ENCODE data around the gene KCNK10. TPM values are rescaled to one million over a fixed set of nuclear protein-coding genes. Genes with fewer than 3 reads are reported as not detected.

The KCNK10 gene
- total and polyA plus RNA-seq, 2 donors (not counting 1 experiment from before 2014, with no cell fraction given), result 0.20 TPM; not detected in 1

DNA sequence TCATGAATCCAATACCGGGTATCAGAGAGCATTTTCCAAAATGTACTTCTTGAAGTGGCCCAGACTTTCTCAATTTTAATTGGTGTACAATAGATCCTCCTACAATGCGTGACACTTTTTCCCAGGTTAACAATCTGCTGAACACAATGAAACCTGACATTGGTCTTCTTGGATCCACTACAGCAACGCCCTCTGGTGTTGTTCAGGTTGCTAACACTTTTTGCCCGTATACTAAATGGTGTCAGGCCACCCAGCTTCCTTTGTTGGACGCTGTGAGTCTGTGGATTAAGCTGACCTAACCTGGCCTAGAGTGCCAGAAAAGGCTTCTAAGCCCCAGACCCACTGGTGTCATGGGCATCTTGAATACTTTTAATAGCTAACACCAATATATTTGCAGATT, 89.2 kb downstream of the KCNK10 start:
- Histone ChIP-seq H3K9ac (ENCODE audit: low read length) (no peak overlapping the region), H3K79me2 (ENCODE audit: control insufficient read depth, insufficient read depth, low read length) (no peaks in the 10 kb centered on the region), H2AFZ (ENCODE audit: insufficient read depth, low read depth, low read length, poor library complexity, severe bottlenecking) (no peak overlapping the region), H3K27ac (ENCODE audit: low read length in 2 of 2) (no peak overlapping the region), H3K4me3 (ENCODE audit: control extremely low read depth in 1 of 5, extremely low read depth in 1 of 5, insufficient read depth in 1 of 5, low read depth in 2 of 5, low read length in 4 of 5) (no peak overlapping the region), H3K36me3 (replicated peaks in 1 of 2; ENCODE audit: control extremely low read depth in 1 of 2, control insufficient read depth in 1 of 2, extremely low read depth in 1 of 2, insufficient read depth in 2 of 2, low read length in 1 of 2) (no peaks in the 10 kb centered on the region), H3K9me3 (ENCODE audit: control extremely low read depth in 1 of 3, control insufficient read depth in 2 of 3, insufficient read depth in 1 of 3, low read length in 2 of 3) (no peaks in the 10 kb centered on the region), H4K20me1 (ENCODE audit: control insufficient read depth, insufficient read depth, low read length, poor library complexity, severe bottlenecking) (no peaks in the 10 kb centered on the region), H3K4me1 (ENCODE audit: control insufficient read depth in 2 of 2, insufficient read depth in 2 of 2, low read length in 2 of 2) (no peaks in the 10 kb centered on the region), H3K27me3 (replicated peaks in 1 of 4; ENCODE audit: control extremely low read depth in 1 of 4, control insufficient read depth in 3 of 4, insufficient read depth in 4 of 4, low read length in 3 of 4) (peaks cover 0 to 3% (median 0%) of the 10 kb centered on the region in 4 experiments), H3K4me2 (replicated peaks; ENCODE audit: low read depth, low read length, poor library complexity, severe bottlenecking) (no peak overlapping the region)
- WGBS (ENCODE audit: insufficient coverage), result 94% methylated on average over 5 of the region's 5 CpGs
- peaks cover 17% of the 10 kb centered on the region for H3K27me3 Mint-ChIP-seq
- no peaks in the 10 kb centered on the region for H3K4me1 Mint-ChIP-seq
- no peak overlapping the region for H3K27ac Mint-ChIP-seq
- ATAC-seq (ENCODE audit: low read depth) (no peak), DNase-seq (peak; percentile 9)
- intact Hi-C loops (cut with micrococcal nuclease), result loop anchor here (1.0 kb wide), 2 partner anchors 45 to 289 kb away; no protein-coding TSS in a partner anchor
- no peaks in the 10 kb centered on the region for H3K9me3 Mint-ChIP-seq (ENCODE audit: insufficient read depth)
- ChIA-PET POLR2A (no interaction called here), CTCF (interaction anchor here (1.2 to 7.1 kb wide), 6 partner anchors 9 to 289 kb away, joined by 4 to 87 read pairs (median 8); no protein-coding TSS in a partner anchor)
- TF ChIP-seq EZH2 (IDR thresholded peaks at IDR 0.05; ENCODE audit: borderline replicate concordance, insufficient read depth, low read depth, low read length, poor library complexity, severe bottlenecking), result no peak
- TF ChIP-seq CTCF (IDR thresholded peaks at IDR 0.05), result peak; percentile 31
- no peak overlapping the region for H3K4me3 Mint-ChIP-seq

DNA sequence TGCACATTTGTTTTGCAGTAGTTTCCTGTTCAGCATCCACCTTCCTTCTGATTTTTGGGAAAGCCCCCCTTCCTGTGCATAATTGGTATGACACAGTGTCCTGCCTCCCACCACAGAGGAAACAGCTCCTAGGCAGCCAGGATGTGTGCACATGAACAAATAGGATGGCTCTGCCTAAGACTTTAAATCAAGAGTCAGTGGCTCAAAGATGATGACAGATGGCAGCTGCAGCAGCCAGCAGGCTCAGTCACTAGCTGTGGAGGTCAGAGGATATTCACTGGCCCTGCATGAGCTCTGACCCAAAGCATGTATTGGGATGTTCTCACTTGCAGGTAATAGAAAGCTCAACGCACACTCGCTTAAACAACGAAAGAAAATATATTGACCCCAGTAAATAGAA, 90.3 kb downstream of the KCNK10 start:
- H3K4me1 Mint-ChIP-seq, result no peaks in the 10 kb centered on the region
- no peak overlapping the region for H3K9ac ChIP-seq (ENCODE audit: low read length)
- peaks cover 17% of the 10 kb centered on the region for H3K27me3 Mint-ChIP-seq
- H3K36me3 ChIP-seq (replicated peaks in 1 of 2; ENCODE audit: control extremely low read depth in 1 of 2, control insufficient read depth in 1 of 2, extremely low read depth in 1 of 2, insufficient read depth in 2 of 2, low read length in 1 of 2), result no peaks in the 10 kb centered on the region
- CTCF ChIA-PET, result interaction anchor here (0.6 to 7.1 kb wide), 4 partner anchors 10 to 287 kb away, joined by 3 to 87 read pairs (median 14); no protein-coding TSS in a partner anchor
- H2AFZ ChIP-seq (ENCODE audit: insufficient read depth, low read depth, low read length, poor library complexity, severe bottlenecking), result no peak overlapping the region
- no peak overlapping the region for H3K27ac Mint-ChIP-seq
- TF ChIP-seq EZH2 (IDR thresholded peaks at IDR 0.05; ENCODE audit: borderline replicate concordance, insufficient read depth, low read depth, low read length, poor library complexity, severe bottlenecking) (no peak), CTCF (IDR thresholded peaks at IDR 0.05) (no peak)
- no CpG with 5 or more reads among the region's 3 CpGs for WGBS (ENCODE audit: insufficient coverage)
- H4K20me1 ChIP-seq (ENCODE audit: control insufficient read depth, insufficient read depth, low read length, poor library complexity, severe bottlenecking), result no peaks in the 10 kb centered on the region
- H3K27ac ChIP-seq (ENCODE audit: low read length in 2 of 2), result no peak overlapping the region
- ATAC-seq (ENCODE audit: low read depth), result no peak
- no peak overlapping the region for H3K4me2 ChIP-seq (replicated peaks; ENCODE audit: low read depth, low read length, poor library complexity, severe bottlenecking)
- no peaks in the 10 kb centered on the region for H3K9me3 Mint-ChIP-seq (ENCODE audit: insufficient read depth)
- POLR2A ChIA-PET, result no interaction called here
- no peak for DNase-seq
- H3K4me3 ChIP-seq (ENCODE audit: control extremely low read depth in 1 of 5, extremely low read depth in 1 of 5, insufficient read depth in 1 of 5, low read depth in 2 of 5, low read length in 4 of 5), result no peak overlapping the region
- H3K79me2 ChIP-seq (ENCODE audit: control insufficient read depth, insufficient read depth, low read length), result no peaks in the 10 kb centered on the region
- no peaks in the 10 kb centered on the region for H3K9me3 ChIP-seq (ENCODE audit: control extremely low read depth in 1 of 3, control insufficient read depth in 2 of 3, insufficient read depth in 1 of 3, low read length in 2 of 3)
- peaks cover 0 to 3% (median 0%) of the 10 kb centered on the region in 4 experiments for H3K27me3 ChIP-seq (replicated peaks in 1 of 4; ENCODE audit: control extremely low read depth in 1 of 4, control insufficient read depth in 3 of 4, insufficient read depth in 4 of 4, low read length in 3 of 4)
- no peaks in the 10 kb centered on the region for H3K4me1 ChIP-seq (ENCODE audit: control insufficient read depth in 2 of 2, insufficient read depth in 2 of 2, low read length in 2 of 2)
- no peak overlapping the region for H3K4me3 Mint-ChIP-seq
- intact Hi-C loops (cut with micrococcal nuclease), result no loop called here
